HepG2 (cell line): ENCODE data around the gene PSMB3. TPM values are rescaled to one million over a fixed set of nuclear protein-coding genes. Genes with fewer than 3 reads are reported as not detected.

Source experiments
- CEBPB ChIP-seq: IDR thresholded peaks from 2 replicates; pipeline ENCODE4 v1.6.1; 2011; ENCODE audit warnings: low read depth, low read length, improper control_type of control experiment, borderline replicate concordance
- HES4 ChIP-seq: sonication (generic); formaldehyde crosslinking; IDR thresholded peaks from 2 replicates; pipeline ENCODE4 v1.9.0; 2021; ENCODE audit warnings: mild to moderate bottlenecking, missing genetic modification reagents, borderline replicate concordance
- HHEX ChIP-seq: IDR thresholded peaks from 2 replicates; pipeline ENCODE4 v1.6.1; 2016; ENCODE audit warnings: control low read depth
- HNF4A ChIP-seq: sonication (generic); formaldehyde crosslinking; IDR thresholded peaks from 2 replicates; pipeline ENCODE4 v1.4.0; 2020; ENCODE audit warnings: missing genetic modification reagents
- HNF4G ChIP-seq, 2 experiments: sonication (generic) in 1 of 2; formaldehyde crosslinking in 1 of 2; IDR thresholded peaks; 2 replicates each; pipeline versions ENCODE4 v1.4.0 to v1.6.1; 2011 to 2020; ENCODE audit warnings: borderline replicate concordance in 2 of 2, low read depth in 2 of 2, mild to moderate bottlenecking in 2 of 2, low read length in 1 of 2, missing genetic modification reagents in 1 of 2, moderate library complexity in 1 of 2
- NR2C2 ChIP-seq: sonication (generic); formaldehyde crosslinking; IDR thresholded peaks from 2 replicates; pipeline ENCODE4 v1.4.0; 2020; ENCODE audit warnings: missing genetic modification reagents, mild to moderate bottlenecking, moderate library complexity, borderline replicate concordance
- NR2F6 ChIP-seq, 2 experiments: IDR thresholded peaks; 2 replicates each; pipeline ENCODE4 v1.6.1; 2016; ENCODE audit warnings: antibody characterized with exemption in 1 of 2, mild to moderate bottlenecking in 1 of 2
- NR3C1 ChIP-seq: sonication (generic); formaldehyde crosslinking; IDR thresholded peaks from 2 replicates; pipeline ENCODE4 v1.4.0; 2020; ENCODE audit warnings: missing genetic modification reagents
- PAF1 ChIP-seq: IDR thresholded peaks from 2 replicates; pipeline ENCODE4 v1.6.1; 2016; ENCODE audit warnings: missing genetic modification reagents, missing compliant biosample characterization
- REST ChIP-seq, 2 experiments: IDR thresholded peaks; 2 replicates each; pipeline ENCODE4 v1.6.1; 2011 to 2012; ENCODE audit warnings: low read length in 2 of 2, borderline replicate concordance in 1 of 2, low read depth in 1 of 2, mild to moderate bottlenecking in 1 of 2, moderate library complexity in 1 of 2
- SMC3 ChIP-seq: IDR thresholded peaks from 2 replicates; pipeline ENCODE4 v1.6.1; 2011; ENCODE audit warnings: low read length, improper control_type of control experiment
- ZFP36 ChIP-seq: fragments of 150-350 bp; IDR thresholded peaks from 2 replicates; pipeline ENCODE4 v1.6.1; 2018; ENCODE audit warnings: borderline replicate concordance, low read length, low read depth; ENCODE audit not compliant: partially characterized antibody
- ZMYM3 ChIP-seq: sonication (generic); formaldehyde crosslinking; IDR thresholded peaks from 2 replicates; pipeline ENCODE4 v1.5.1; 2020; ENCODE audit warnings: mild to moderate bottlenecking, missing genetic modification reagents
- ZNF574 ChIP-seq: sonication (generic); formaldehyde crosslinking; IDR thresholded peaks from 2 replicates; pipeline ENCODE4 v1.4.0; 2020; ENCODE audit warnings: missing genetic modification reagents
- ZNF598 ChIP-seq: sonication (generic); formaldehyde crosslinking; IDR thresholded peaks from 2 replicates; pipeline ENCODE4 v1.5.1; 2020; ENCODE audit warnings: mild to moderate bottlenecking, missing genetic modification reagents, borderline replicate concordance
- ZNF614 ChIP-seq: IDR thresholded peaks from 2 replicates; pipeline ENCODE4 v1.6.1; 2018; ENCODE audit warnings: missing biosample characterization, missing genetic modification reagents, inconsistent platforms, borderline replicate concordance
- ZNF639 ChIP-seq: conservative IDR thresholded peaks from 2 replicates; pipeline ENCODE4 v1.6.1; 2018; ENCODE audit warnings: missing genetic modification reagents
- ZNF644 ChIP-seq: IDR thresholded peaks from 2 replicates; pipeline ENCODE4 v1.6.1; 2016; ENCODE audit warnings: low read depth
- ZNF713 ChIP-seq: sonication (generic); formaldehyde crosslinking; IDR thresholded peaks from 2 replicates; pipeline ENCODE4 v1.4.0; 2020; ENCODE audit warnings: mild to moderate bottlenecking, missing genetic modification reagents
- polyA plus RNA-seq, 8 experiments: library from polyadenylated mRNA; depleted of rRNA in 3 of 8; stranded (reverse) in 7 of 8; unstranded in 1 of 8; fragments of >200 nt; fragmentation: Illumina TruSeq in 4 of 8; extraction: Trizol in 4 of 8; gene quantifications; 2 replicates each; pipeline versions ENCODE4 v1.2.1 to v1.2.3, GENCODE V29; 2011 to 2016; ENCODE audit warnings: low read depth in 4 of 8, missing spikeins in 1 of 8, mixed read lengths in 1 of 8; ENCODE audit not compliant: insufficient read depth in 1 of 8
- total RNA-seq, 5 experiments: library from RNA; depleted of rRNA; stranded (reverse); fragments of >200 nt; fragmentation: Illumina TruSeq; extraction: Trizol; gene quantifications; 2 replicates each; pipeline ENCODE4 v1.2.3, GENCODE V29; 2016; ENCODE audit warnings: low read depth in 1 of 5
- TF ChIP-seq, protein P1 (sequence below): sonication (generic); formaldehyde crosslinking; IDR thresholded peaks from 2 replicates; pipeline ENCODE4 v1.5.0; 2020; ENCODE audit warnings: missing genetic modification reagents

The PSMB3 gene
- total and polyA plus RNA-seq, 2 of the 13 experiments (the other 11 are each of a cell fraction or from before 2014, with no cell fraction given): 366 to 517 TPM

GRCh38 chr17:38730526-38731379 is 21.8 kb upstream of the PSMB3 start (continued):
- TF ChIP-seq ZNF644 (CRISPR knock-in tag) (no peak), ZNF639 (CRISPR knock-in tag) (peak; percentile 53; the same call in 1 of the 2 replicates), ZFP36 (no peak), ZNF574 (CRISPR knock-in tag) (peak; percentile 58), ZMYM3 (CRISPR knock-in tag) (0 out of 2 replicates have a peak, but pooled peaks have one; percentile 35), CEBPB (no peak), REST (IDR thresholded peaks at IDR 0.05; ENCODE audit: borderline replicate concordance in 1 of 2, low read depth in 1 of 2, low read length in 2 of 2) (no peak), PAF1 (CRISPR knock-in tag) (no peak), HES4 (CRISPR knock-in tag) (no peak; the same call in 1 of the 2 replicates), HNF4A (CRISPR knock-in tag) (peak; percentile 78), NR2C2 (CRISPR knock-in tag) (0 out of 2 replicates have a peak, but pooled peaks have one; percentile 26), SMC3 (no peak; the same call in 1 of the 2 replicates), ZNF713 (CRISPR knock-in tag) (0 out of 2 replicates have a peak, but pooled peaks have one; percentile 32), ZNF598 (peak; percentile 86), NR2F6 (IDR thresholded peaks at IDR 0.05) (no peak; the same call in none of the 2 replicates), NR2F6 (CRISPR knock-in tag; IDR thresholded peaks at IDR 0.05) (0 out of 2 replicates have a peak, but pooled peaks have one; percentile 40), HHEX (no peak), HNF4G (IDR thresholded peaks at IDR 0.05; ENCODE audit: borderline replicate concordance, low read depth, low read length) (peak; percentile 32; the same call in 1 of the 2 replicates), HNF4G (CRISPR knock-in tag; IDR thresholded peaks at IDR 0.05; ENCODE audit: borderline replicate concordance, low read depth) (peak; percentile 41; the same call in 1 of the 2 replicates), ZNF614 (peak; percentile 59), NR3C1 (CRISPR knock-in tag) (no peak)
- TF ChIP-seq, protein P1, sequence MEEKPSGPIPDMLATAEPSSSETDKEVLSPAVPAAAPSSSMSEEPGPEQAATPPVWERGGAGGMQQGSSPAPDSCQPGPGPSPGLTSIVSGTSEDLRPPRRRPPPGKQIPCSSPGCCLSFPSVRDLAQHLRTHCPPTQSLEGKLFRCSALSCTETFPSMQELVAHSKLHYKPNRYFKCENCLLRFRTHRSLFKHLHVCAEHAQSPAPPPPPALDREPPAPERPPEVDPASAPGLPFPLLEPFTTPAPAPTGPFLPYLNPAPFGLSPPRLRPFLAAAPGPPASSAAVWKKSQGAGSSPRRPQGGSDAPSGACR: no peak
